Endothelial cell (in vitro differentiated cells): ENCODE data around the gene OR10A6. TPM values are rescaled to one million over a fixed set of nuclear protein-coding genes. Genes with fewer than 3 reads are reported as not detected.

Source experiments
- DNase-seq: peaks from one replicate; pipeline ENCODE4 v3.0.0; 2021; ENCODE audit warnings: low spot score
- H3K27ac Mint-ChIP-seq: one replicate; pipeline ENCODE4 v1.8.0; 2021; ENCODE audit warnings: mixed read lengths, inconsistent platforms; ENCODE audit not compliant: unreplicated experiment
- H3K27me3 Mint-ChIP-seq: one replicate; pipeline ENCODE4 v1.8.0; 2021; ENCODE audit warnings: mild to moderate bottlenecking, moderate library complexity, mixed read lengths, inconsistent platforms; ENCODE audit not compliant: unreplicated experiment
- H3K36me3 Mint-ChIP-seq: one replicate; pipeline ENCODE4 v1.8.0; 2021; ENCODE audit warnings: mild to moderate bottlenecking, low read depth, mixed read lengths, inconsistent platforms; ENCODE audit not compliant: unreplicated experiment
- H3K4me1 Mint-ChIP-seq: one replicate; pipeline ENCODE4 v1.8.0; 2021; ENCODE audit warnings: mild to moderate bottlenecking, mixed read lengths, inconsistent platforms; ENCODE audit not compliant: unreplicated experiment
- H3K4me3 Mint-ChIP-seq: one replicate; pipeline ENCODE4 v1.8.0; 2021; ENCODE audit warnings: mild to moderate bottlenecking, mixed read lengths, inconsistent platforms; ENCODE audit not compliant: unreplicated experiment
- H3K9me3 Mint-ChIP-seq: one replicate; pipeline ENCODE4 v1.8.0; 2021; ENCODE audit warnings: mixed read lengths, inconsistent platforms; ENCODE audit not compliant: unreplicated experiment
- CTCF ChIP-seq: fragments of 200-600 bp; sonication (generic); IDR thresholded peaks from one replicate; pipeline ENCODE4 v1.5.0; 2021; ENCODE audit warnings: antibody characterized with exemption; ENCODE audit not compliant: unreplicated experiment
- total RNA-seq: library from RNA; stranded (reverse); fragmentation: NEBNext Ultra II Directional; extraction: Animal tissue kit (Norgen Biotek cat#: 25700); gene quantifications from one replicate; pipeline ENCODE4 v1.2.1, GENCODE V29; 2021; ENCODE audit not compliant: unreplicated experiment

The OR10A6 gene
- total RNA-seq, 1 donor from 2014 or later = not detected

GRCh38 chr11:7901319-7901854, 29.7 kb downstream of the OR10A6 start:
- H3K4me1 Mint-ChIP-seq = peaks cover 25% of the 10 kb centered on the region
- H3K27ac Mint-ChIP-seq = no peak overlapping the region
- TF ChIP-seq CTCF = no peak
- H3K9me3 Mint-ChIP-seq = no peaks in the 10 kb centered on the region
- no peaks in the 10 kb centered on the region for H3K27me3 Mint-ChIP-seq
- no peak overlapping the region for H3K4me3 Mint-ChIP-seq
- H3K36me3 Mint-ChIP-seq = peaks cover 12% of the 10 kb centered on the region
- no peak for DNase-seq

GRCh38 chr11:7900686-7901085, 30.4 kb downstream of the OR10A6 start:
- Mint-ChIP-seq H3K27me3 (no peaks in the 10 kb centered on the region), H3K36me3 (peaks cover 12% of the 10 kb centered on the region), H3K4me1 (peaks cover 18% of the 10 kb centered on the region), H3K4me3 (no peak overlapping the region), H3K9me3 (no peaks in the 10 kb centered on the region), H3K27ac (no peak overlapping the region)
- TF ChIP-seq CTCF = no peak
- no peak for DNase-seq

- Mint-ChIP-seq H3K27ac (no peak overlapping the region), H3K27me3 (no peaks in the 10 kb centered on the region), H3K36me3 (peaks cover 12% of the 10 kb centered on the region), H3K4me1 (peaks cover 10% of the 10 kb centered on the region), H3K4me3 (no peak overlapping the region), H3K9me3 (no peaks in the 10 kb centered on the region)
- no peak for TF ChIP-seq CTCF
- no peak for DNase-seq
Measured at GRCh38 chr11:7899418-7899817, 31.6 kb downstream of the OR10A6 start.

- Mint-ChIP-seq H3K36me3 (peaks cover 12% of the 10 kb centered on the region), H3K4me3 (no peak overlapping the region), H3K27ac (no peak overlapping the region), H3K27me3 (no peaks in the 10 kb centered on the region), H3K4me1 (peaks cover 4% of the 10 kb centered on the region), H3K9me3 (no peaks in the 10 kb centered on the region)
- no peak for DNase-seq
- no peak for TF ChIP-seq CTCF
Measured at GRCh38 chr11:7898666-7899283, 32.3 kb downstream of the OR10A6 start.

- Mint-ChIP-seq H3K4me3 (no peak overlapping the region), H3K27ac (no peak overlapping the region), H3K9me3 (no peaks in the 10 kb centered on the region), H3K36me3 (peaks cover 12% of the 10 kb centered on the region), H3K4me1 (peaks cover 10% of the 10 kb centered on the region), H3K27me3 (no peaks in the 10 kb centered on the region)
- TF ChIP-seq CTCF = no peak
- no peak for DNase-seq
Measured at GRCh38 chr11:7896009-7896785, 34.9 kb downstream of the OR10A6 start.
